CD4-positive, alpha-beta T cell treated with Interleukin-17A for 1 hour (primary cell): Measurements from ENCODE around the gene STAT4.

Experiments used
- DNase-seq: peaks from one replicate; pipeline ENCODE4 v3.0.0-alpha.2; 2020

The STAT4 gene

DNA sequence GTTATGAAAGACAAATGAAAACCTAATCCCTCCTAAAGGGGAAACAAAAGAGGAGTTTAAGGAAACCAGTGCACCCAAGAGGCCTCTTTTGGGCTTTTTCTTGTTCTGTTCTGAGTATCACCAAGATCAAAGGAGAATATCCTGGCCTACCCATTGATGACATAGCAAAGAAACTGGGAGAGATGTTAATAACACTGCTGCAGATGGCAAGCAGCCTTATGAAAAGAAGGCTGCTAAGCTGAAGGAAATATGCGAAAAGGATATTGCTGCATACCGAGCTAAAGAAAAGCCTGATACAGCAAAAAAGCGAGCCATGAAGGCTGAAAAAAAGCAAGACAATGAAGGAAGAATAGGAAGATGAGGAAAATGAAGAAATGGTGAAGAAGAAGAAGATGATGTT, 23.6 kb upstream of the STAT4 start:
- DNase-seq = no peak

DNA sequence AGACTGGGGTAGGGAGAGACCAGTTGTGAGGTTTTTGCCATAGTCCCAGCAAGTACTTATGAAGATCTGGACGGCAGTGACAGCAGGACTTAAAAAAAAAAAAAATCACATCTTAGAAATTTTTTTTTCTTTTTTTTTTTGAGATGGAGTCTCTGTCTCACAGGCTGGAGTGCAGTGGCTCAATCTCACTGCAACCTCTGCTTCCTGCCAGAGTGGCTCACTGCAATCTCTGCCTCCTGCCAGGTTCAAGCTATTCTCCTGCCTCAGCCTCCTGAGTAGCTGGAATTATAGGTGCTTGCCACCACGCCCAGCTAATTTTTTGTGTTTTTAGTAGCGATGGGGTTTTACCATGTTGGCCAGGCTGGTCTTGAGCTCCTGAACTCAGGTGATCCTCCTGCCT, 22.4 kb upstream of the STAT4 start:
- DNase-seq = no peak

DNA sequence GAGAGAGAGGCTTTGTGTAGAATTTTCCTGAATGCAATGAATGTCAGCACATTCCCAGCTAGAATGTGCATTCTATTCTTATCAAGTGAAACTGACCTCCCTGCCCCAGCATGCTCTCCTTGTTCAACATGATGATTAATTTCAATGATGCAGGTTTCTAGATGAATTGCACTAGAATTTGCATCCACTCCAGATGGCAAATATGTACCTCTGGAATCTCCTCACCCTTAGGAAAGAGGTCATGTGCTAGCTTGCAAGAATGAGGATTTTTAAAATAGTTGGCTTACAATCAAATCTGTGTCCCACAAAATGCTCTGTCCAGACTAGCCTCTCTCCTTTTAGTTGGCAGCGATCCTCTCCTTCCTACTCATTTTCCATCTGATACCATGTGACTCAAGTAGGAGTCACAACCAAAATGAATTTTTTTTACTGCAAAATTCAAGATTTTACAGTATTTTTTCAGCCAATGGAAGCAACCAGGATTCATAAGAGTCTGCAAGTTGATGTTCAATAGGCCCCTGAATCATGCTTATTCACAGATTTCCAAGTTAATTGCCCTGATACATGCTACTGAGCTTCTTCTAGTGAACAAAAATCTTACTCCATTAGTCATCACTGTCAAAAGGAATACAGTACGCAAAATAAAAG, 21.0 kb upstream of the STAT4 start:
- no peak for DNase-seq

DNA sequence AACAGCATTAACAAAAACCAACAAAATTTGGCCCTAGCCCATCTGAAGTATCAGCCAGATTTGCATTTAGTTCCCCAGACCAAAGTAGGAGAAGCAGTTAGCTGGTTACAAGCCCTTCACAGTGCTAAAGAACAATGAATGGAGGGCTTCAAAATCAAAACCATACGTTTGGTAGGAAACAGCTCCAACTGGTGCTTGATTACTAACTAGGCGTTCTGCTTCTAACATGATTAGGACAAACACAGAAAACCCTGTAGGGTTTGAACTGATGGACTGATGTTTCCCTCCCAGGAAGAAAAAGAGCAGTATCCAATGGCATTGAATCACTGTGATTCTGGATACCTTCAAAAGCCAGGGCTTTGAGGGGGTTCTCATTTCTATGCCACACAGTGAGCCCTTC, 20.5 kb upstream of the STAT4 start:
- no peak for DNase-seq

DNA sequence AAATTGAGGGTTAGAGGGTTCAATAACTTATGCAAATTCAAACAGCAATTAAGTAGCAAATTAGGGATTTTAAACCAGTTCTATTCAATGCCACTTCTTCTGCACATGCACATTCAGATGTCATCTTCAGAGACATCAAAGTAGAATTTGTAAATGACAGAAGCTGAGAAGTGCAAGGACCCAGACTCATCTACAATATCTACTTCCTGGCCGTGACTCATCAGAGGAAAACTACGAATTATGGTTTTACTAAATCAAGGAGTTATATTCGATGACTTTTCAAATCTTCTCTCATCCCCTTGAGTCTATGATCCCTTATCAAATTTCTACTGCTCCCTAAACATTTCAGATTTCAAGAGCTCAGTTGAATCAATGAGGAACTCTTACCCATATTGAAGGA, 20.0 kb upstream of the STAT4 start:
- no peak for DNase-seq

DNA sequence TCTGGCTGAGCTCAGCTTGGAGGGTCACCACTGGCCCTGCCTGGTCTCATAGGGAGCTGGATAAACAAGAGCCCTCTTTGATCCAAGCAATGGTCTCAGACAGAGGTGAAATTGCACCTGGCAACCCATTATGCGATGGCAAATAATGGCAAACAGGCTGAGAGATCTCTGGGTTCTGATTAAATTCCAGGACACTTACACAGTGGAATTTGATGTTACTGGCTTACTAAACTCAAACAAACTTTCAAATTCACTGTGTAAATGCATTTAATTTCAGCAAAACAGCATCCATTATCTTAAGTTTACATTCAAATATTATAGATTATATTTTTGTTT, 19.5 kb upstream of the STAT4 start:
- DNase-seq = no peak

DNA sequence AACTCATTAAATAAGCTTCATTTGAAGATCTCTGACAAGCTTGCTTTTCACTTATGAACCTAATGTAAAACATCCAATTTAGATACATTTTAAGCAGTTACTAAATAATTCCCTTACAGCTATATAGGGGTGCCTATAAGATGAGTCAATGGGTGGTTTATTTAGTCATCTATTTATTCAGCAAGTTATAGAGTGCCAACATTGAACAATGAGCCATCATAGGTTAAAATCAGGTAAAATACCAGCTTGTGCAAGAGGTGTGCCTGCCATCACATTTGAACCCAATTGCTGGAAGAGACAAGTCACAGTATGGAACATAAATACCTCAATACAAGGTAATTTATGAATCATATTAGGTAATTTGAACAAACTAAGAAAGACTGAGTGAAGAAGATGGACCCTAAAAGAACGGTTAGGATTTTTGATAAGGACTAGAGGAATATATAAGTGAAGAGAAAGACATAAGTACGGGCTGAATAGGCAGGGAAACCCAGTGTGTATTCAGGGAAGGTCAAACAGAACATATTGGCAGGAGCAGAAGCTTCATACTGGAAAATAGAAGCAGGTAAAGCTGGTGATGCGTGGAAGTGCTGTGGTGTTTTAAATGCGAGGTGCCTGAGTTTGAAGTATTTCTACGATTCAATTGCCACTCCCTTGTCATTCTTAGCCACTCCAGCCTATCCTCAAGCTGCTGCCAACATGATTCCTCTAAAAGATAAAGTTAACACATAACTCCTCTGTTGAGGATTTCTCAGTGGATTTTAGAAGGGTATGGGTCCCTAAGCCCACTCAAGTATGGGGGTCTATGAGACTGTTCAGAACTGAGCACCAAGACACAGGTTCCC, 18.9 kb upstream of the STAT4 start:
- no peak for DNase-seq

DNA sequence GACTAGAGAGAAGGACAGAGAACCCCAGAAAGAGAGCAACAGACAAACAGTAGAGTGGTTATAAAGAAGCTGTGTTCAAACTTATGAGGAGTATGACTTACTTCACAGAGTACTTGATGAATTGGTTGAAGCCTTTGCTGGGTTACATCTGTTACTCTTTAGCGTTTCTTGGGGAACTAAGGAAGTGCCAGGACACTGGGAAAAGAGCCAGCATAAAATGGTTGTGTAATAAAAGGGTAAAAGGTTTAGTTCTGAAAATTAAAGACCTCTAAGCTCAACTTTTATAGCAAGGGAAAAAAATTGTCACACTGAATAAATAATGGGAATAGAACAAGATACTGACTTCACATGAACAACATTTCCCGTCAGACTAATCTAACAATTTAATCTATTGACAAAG, 17.0 kb upstream of the STAT4 start:
- no peak for DNase-seq

DNA sequence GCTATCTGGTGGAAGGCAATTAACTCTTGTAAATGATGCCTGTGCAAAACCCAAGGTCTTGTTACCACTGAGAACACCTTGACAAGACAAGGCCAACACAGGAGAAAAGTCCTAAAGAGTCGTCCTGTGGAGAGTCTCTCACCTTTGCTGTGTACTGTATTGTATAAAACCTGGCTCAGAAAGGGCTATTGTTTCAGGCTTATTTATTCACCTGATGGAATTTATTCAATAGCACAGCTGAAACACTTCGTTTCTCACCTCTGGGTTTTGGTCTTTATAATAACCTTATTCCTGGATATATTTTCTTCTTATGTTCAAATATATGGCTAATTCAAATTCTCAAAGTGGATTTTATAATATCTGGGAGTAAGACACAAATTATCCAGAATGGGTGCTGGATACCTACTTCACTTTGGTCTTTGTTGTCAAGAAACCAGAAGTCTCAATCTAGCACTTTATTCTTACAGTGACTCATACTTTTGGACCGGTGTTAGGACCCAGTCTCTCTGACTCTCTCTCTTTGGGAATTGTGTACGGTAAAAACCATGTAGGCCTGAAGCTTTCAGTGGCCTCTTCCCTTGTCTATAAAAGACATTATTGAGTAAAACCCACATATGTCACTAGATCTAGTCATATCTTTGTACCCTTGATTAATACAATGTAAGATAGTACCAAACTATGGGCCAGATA, 16.1 kb upstream of the STAT4 start:
- no peak for DNase-seq

DNA sequence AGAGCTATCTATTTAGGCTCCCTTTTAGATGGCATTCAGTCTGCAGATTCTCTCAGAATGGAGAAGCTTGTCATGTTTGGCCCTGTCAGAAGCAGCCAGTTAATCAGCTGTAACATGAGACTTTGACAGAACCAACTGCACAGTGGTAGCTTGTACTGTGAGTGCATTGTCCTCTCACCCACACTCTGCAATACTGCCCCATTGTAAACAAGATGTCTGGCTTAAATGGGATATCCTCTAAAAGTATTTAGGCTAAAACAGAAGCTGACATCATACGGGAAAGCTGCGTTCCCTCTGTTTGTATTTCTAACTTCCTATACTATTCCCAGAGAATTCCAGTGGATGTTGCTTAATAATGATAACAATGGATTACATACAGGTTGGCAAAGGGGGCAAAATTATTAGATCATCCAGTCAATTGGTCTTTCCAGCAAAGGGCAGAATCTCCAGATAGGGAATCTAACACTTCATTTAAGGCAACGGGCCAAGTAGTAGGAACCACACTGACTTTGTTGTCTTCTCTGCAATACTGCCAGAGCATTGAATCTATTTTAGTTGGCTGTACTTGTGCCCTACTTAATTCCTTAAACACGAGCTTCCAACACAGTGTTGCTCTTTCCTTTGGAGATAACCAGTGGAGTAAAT, 15.4 kb upstream of the STAT4 start:
- DNase-seq = no peak

DNA sequence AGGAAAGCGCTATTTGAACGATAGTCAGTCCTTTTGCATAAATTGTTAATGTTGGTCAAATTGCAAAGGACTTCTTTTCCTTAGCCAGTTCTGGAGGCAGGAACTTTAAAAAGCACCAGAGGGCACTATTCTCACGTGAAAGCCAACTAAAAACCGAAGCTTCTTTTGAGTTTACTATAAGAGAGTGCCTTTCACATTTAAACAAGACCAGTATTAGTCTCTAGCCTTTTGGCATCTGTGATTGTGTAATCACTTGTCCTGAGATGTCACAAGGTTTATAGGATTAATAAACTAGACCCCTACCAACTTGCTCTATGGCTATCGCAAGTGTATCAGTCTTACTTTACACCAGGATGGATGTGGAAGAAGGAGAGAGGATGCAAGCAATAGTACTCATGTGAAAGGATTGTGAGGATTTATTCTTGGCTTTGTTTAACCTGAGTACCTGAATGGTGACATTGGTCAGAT, 14.4 kb upstream of the STAT4 start:
- DNase-seq = peak; percentile 63

DNA sequence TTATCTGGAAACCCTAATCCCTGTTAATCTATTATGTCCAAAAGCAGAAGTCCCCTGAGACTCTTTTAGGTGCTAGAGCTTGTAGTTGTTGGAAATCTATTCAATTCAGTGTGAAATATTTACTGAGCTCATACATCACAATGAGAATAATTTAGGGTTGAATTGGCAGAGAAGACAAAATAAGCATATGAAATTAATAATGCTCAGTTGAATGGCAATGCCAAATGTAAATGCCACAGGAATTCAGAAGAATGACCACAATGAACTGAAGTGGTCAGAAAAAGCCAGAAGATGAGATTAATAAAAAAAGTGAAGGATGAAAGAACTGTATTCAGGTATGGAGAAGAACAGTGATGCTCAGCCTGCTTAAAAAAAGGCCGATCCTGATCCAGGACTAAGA, 8.0 kb upstream of the STAT4 start:
- no peak for DNase-seq

DNA sequence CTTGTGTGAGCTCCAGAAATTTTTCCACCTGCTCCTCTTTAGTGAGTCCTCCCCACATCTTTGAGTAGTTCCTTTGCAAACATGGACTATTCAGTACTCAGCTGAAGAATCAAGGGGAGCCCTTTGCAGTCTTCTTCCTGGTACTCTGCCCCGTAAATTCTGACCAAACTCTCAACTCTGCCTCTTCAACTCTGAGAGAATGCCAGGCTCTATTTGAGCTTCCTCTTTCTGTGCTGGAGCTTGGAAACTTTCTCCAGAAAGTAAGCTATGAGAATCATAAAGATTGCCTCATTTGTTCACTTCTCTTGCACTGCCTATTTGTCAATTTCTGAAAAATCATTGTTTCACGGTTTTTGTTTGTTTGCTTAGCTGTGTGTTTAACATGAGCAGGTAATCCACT, 7.4 kb upstream of the STAT4 start:
- no peak for DNase-seq

DNA sequence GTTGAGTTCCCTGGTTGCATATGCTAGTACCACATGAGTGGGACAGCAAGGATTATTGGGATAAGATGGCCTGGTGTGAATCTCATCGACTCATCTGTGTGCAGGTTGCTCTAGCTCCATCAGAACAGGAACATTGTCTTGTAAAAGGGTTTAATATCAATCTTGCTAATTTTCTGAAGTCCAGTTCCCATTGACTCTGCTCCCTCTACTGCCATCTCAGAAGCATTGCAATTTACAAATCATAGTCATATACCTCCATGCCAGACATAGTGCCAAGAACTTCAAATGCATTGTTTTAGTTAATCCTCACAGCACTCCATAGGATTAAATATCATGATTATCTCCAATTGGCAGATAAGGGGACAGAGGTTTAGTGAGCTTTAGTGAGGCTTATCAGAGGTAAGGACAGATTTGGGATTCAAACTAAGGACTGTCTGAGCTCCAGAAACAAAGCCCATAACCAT, 4.8 kb upstream of the STAT4 start:
- peak; percentile 71 for DNase-seq

DNA sequence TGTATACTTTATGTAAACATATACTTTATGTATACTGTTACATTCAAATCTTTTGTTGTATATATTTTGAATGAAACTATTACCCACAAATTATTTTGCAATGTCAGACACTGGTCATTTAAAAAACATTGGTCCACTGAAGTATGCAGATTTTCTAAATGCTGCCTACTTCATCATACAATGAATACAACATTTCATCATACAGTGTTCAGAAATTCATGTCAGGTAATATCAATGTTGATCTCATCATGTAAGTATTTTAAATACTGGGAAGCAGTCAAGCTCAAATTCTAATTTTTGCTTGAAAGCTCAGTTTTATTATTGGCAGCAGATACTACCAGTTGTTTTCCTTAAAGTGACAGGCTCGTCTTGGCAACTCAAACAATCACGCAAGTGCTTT, 2.9 kb upstream of the STAT4 start:
- DNase-seq = no peak

DNA sequence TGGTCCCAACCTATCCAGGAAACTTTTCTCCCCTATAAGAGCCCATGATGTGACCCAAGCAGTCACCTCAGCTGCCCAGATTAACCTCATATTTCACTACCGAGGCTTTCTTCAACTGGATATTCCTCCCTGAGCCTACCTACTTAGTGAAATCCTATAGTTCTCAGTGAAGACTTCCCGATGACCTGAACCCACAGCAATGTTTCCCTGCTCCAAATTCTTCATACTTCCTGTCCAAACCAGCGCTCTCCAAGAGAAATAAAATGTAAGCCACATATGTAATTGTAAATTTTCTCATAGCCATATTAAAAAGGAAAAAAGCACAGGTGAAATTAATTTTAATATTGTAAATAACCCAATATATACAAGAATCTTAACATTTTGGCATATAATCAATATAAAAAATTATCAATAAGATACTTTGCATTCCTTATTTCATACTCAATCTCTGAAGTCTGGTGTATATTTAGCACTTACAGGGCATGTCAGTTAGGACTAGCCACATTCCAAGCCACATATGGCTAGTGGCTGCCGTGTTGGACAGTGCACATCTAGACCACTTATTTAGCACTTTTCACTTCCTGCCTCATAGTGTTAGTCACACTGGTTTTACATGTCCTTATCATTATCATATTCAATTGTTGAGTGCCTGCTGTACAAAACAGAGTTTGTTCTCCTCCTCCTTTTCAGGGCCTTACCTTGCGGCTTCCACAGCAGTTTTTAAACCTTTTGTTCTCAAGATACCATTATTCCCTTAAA, 1.9 kb upstream of the STAT4 start:
- DNase-seq = peak; percentile 61

DNA sequence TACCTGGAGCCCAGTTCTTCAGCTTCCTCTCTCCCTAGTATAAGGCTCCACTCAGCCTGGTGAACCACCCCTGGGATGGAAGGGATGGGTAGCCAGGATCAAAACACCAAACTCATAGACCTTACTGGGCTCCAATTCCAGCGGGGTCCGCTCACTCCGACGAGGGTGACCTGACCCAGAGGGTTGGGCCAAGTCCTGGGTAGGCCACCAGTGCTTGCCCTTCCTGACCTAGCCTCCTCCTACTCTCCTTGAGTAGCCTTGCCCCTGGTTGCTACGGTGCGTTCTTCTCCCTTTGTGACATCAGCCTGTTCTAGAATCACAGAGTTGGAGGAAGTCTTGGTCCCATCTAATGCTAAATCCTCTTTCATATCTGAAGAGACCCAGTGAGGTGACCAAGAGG, 537 bp upstream of the STAT4 start:
- DNase-seq = peak; percentile 37

DNA sequence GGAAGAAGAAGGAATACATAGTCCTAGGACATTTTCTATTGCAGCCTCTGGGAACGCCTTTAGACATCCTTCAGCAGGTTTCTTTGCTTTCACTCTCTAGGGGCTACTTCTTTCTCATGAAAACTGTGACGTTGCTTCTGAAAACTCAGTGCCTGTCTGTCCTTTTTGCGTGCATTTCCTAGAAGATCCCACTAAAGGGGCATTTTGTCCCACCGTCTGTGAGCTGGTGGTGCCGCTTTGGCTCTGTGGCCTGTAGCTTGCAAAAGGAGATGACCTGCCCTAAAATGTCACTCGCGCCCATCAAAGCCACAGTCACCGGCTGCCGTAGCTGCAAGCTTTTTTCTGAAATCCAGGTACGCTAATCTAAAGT, 579 bp downstream of the STAT4 start:
- DNase-seq = peak; percentile 65

DNA sequence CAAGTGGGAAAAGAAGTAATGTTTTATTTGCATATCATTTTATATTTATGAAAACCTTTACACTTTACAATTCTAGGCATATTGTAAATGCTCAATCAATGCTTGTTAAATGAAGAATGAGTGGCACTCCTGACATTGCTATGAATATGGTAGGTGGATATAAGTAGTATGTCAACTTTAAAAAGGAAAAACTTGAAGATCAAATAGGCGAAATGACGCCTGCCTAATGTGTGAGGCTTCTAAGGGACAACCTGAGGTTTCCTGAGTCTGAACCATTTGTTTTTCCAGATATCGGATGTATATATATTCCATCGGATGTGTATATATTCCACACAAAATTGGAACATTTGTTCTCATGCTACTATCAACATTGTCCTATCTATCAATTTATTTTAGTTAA, 1.4 kb downstream of the STAT4 start:
- DNase-seq = peak; percentile 42

DNA sequence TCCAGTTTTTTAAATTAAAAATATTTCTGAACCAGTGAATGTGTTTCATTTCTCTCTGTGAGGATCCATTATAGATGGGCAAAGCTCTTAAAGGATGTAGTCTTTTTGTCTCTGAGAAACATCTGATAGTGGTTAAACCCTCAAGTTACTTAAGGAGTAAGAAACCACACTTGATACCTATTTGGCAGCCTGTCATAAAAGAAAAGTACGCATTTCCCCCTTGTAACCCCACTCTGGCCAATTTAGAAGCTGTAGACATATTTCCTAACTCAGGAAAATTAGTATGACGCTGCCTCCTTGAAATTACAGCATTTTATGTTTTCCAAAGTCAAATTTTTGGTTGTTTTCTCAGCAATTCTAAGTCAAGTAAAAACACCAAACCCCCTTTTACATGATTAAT, 2.0 kb downstream of the STAT4 start:
- peak; percentile 80 for DNase-seq

DNA sequence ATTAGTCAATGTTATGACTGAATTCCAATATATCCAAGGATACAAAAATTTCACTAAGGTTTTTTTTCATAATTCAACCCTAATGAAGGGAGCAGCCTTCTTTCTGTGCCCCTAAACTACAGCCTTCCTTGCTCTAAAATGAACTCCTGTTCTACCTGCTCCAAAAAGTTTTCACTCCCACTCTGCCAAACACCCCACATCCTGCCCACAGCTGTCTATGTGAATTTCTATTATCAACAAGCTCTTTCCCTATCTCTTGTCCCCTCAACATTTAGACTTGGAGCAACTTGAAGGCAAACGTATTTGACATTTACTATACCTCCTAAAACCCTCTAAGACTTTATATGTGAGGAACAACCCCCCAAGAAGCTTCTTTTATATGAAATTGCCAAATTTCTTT, 2.5 kb downstream of the STAT4 start:
- DNase-seq = peak; percentile 31

DNA sequence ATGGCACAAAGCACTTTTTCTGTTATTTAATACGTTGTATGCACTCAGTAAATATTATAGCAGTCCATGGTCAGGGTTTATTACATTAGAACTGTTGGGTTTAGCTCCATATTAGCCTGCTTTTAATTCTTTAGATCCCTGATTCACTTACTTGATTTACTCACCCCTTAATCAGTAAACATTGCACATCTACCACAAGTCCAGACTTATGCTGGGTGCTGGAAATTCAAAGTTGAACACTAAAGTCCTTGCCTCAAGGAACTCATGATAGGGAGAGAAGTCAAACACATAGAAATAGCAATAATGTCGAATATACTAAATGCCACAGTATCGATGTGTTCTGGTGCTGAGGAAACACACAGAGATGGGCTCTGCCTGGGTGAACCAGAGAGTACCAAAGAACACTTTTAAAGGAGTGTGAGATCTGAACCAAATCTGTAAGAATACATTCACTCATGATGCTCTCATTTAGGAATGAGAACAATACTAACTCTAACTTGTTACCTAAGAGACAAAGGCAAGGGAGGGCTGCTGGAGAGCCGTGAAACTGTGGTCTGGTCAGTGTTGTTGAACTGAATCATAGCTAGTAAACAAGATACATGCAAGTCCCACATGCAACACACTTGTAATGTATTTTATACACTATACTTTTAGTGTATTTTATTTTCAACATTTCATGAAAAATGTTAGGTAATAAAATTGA, 4.9 kb downstream of the STAT4 start:
- no peak for DNase-seq
